Endometrial microvascular endothelial cells (primary cell): ENCODE data around the gene DTL. TPM values are rescaled to one million over a fixed set of nuclear protein-coding genes. Genes with fewer than 3 reads are reported as not detected.

Experiments
- in situ Hi-C: cut with HindIII; loops from 2 replicates; pipeline ENCODE4 v1.10.0; 2017; ENCODE audit warnings: low sequenced_read_pairs, low pct_unique_long_range_greater_than_20kb; ENCODE audit errors: inconsistent ontology term
- total RNA-seq: library from RNA; depleted of rRNA; stranded (reverse); fragments of >200 nt; gene quantifications from one replicate; pipeline ENCODE4 v1.2.3, GENCODE V29; 2015; ENCODE audit errors: inconsistent ontology term

DTL gene
- total RNA-seq, 1 donor from 2014 or later: 19.1 TPM

DNA sequence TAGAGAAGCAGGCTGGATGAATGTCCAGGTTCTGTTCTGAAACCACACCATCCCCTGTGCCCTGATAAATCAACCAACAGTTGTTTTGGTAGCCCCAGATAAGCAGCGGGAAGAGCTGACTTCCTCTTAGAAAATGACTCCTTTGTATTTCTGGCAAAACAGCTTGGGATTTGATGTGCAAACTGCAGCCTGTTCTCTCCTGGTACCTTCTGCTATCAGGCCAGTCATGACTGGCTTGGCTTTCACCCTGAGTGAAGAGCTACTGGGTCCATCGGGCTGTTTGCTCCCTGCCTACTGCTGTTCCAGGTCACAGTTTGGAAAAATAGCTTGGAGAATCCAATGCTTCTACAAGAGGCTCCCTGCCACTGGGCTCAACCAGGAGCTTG lies 116.8 kb downstream of the DTL start:
- in situ Hi-C loops: no loop called here

DNA sequence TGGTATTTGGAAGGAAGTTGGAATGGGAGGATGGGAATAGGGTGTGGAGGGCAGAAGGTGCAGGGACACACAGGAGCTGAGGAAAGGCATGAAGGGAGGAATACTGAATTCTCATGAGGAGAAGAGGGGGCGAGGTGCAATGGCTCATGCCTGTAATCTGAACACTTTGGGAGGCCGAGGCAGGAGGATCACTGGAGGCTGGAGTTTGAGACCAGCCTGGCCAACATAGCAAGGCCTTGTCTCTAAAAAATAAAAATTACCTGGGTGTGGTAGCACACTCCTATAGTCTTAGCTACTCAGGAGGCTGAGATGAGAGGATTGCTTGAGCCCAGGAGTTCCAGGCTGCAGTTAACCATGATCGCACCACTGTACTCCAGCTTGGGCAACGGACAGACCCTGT lies 117.3 kb downstream of the DTL start:
- in situ Hi-C loops: no loop called here

- in situ Hi-C loops: no loop called here
Observed at GRCh38 chr1:212153635-212154034, 118.1 kb downstream of the DTL start.

Other genes with a start within 250 kb of the DTL start
- 24.0 TPM for gene LPGAT1, start 205.0 kb upstream of the DTL start, total RNA-seq
- gene INTS7, start 191 bp upstream of the DTL start, total RNA-seq: 19.4 TPM
- 29.6 TPM for gene PPP2R5A, start 249.7 kb downstream of the DTL start, total RNA-seq